IPS DF 4.7 (cell line): ENCODE data around the gene RAPGEF5.

Experiments
- DNase-seq: peaks from one replicate; pipeline ENCODE4 v3.0.0-alpha.2; 2013; ENCODE audit warnings: low spot score; ENCODE audit errors: extremely low read depth

The RAPGEF5 gene

DNA sequence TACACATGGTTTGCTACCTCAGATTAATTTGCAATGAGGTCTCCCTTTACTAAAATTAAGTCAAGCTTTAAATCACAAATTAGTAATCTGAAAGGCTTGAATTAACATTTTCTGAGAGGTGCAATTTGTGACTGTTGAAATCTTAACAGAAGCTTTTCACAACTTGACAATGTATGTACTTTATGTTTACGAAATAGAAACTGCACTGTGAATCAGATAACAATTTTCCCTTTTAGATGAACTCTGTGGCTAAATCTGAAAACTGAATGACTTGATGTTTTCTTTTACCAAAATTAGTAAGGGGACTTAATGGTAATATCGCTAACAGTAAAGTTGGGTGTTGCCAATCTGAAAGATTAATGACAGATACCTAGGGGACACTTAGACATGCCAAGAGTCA lies 197.6 kb downstream of the RAPGEF5 start:
- DNase-seq: no peak

DNA sequence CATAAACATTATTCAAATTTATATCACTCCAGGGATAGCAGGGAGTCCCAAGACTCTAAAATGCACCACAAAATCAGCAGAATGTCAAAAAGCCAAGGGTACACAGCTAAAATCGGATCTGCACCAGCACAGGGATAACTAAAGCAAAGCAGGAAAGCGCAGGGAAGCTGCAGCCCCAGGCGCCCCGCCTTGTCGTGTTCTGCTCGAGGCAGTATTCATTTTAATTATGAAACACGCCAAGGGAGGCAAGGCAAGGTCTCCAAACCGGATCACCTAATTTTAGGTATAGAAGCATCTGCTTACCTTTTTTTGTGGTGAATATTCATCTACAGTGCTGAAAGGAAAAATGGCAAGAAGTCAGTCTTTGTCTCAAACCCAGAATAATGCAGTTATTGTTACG lies 199.4 kb downstream of the RAPGEF5 start:
- no peak for DNase-seq

DNA sequence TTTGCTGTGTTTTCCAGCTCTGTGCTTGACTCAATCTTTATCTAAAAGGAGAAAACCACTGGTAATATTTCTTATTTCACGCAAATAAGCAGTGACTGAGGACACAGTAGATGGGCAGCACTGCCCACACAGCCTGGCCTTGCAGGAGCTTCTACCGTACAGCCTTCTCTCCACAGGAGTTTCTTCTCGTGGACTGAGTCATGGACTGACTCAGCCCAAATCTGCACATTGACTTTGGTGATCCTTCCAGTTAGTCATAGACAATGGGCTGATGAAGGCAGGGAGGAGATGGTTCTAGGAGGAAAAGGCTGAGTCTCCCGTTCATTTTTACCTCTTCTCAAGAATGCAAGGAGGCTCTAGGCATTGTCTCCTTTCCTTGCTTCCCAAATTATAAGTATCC lies 200.7 kb downstream of the RAPGEF5 start:
- DNase-seq: no peak

DNA sequence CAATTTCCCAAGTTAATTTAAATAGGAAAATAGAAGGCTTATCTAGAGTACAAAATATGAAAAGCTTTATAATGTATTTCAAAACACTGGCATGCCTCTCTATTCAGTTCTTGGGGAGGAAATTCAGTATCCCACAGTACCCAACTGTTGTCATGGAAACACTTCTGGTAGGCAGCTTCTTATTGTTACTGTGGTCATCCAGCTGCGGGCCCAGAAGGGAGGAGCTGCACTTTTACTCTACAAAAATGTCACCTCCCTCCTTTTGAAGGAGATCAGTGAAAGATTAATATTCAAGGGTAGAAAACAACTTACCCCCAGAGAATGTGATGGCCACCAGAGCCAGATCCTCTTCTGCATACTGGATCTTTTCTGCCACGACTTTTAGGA lies 202.8 kb downstream of the RAPGEF5 start:
- no peak for DNase-seq

DNA sequence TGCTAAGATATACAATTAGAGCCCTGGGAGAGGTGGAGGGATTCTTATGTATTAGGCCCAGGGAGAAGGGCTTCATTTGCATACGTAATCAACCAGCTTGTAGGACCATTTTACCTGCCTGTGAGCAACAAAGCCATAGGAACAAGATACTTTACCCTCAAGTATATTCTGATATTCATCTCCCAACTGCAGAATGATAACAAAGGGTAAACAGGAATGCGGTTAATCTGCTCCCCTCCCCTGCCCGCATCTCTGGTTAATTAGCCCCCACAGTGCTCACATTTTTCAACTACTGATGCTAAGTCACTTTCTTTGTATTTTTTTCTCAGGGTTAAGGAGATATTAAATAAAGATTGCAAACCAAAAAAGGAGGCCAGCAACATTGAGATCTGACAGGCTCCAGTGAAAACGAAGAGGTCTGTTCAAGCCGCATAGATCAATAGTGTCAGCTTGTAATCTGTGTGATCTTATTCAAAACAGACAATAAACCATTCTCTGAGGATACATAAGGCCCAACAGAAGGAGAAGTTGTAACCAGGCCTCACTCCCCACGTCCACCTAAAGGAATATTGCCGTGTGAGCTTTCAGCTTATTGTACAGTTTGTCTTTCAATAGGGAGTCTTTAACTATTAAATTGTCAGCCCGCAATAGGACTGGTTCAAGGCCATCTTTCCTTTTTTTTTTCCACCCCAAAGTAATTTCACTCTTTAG lies 203.4 kb downstream of the RAPGEF5 start:
- DNase-seq: no peak

DNA sequence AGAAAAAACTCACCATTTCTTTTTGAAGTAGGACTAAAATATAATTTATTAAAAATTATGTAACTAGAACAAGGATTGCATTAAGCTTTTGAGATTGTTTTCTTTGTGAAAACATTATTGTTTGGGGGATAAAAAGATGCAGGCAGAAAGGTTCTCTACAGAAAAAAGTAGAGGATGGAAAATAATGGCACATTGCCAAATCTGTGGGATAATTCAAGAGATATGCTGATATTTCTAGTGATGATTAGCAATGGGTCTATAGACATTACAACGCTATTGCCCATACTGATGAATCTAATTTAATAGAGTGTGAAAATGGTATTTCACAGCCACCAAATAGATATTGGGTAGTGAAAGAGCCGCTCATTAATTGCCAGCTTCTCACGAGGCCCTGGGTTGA lies 204.3 kb downstream of the RAPGEF5 start:
- no peak for DNase-seq

DNA sequence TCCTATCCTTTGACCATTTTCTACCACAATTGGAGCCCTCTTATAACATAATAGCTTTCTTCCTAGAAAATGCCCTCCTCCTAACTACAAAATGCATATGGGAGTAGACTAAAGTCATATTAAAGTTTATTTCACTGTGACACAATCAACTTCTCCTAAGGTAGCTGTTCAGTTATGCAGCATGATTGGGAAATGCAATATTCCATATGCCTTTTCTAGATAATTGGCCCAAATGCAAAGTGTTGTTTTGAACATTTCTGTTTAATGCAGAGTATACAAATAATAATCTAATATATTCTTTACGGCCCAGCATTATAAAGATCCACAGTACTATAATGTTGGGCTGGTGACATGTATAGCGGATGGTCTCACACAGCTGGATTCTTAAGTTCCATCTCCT lies 205.1 kb downstream of the RAPGEF5 start:
- DNase-seq: no peak

DNA sequence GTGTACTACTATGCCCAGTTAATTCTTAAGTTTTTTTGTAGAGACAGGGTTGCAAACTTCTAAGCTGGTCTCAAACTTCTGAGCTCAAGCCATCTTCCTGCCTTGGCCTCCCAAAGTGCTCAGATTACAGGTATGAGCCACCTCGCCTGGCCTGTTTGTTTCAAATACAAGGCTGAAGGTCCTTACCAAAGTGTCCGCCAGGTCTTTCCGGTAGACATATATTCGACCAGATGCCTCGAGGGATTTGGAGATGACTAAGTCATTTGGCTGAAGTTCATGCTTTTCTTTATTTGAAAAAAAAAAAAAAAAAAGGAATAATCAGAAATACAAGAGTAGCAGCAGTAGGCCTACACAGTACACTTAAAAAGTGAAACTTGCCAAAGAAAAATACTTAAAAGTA lies 206.7 kb downstream of the RAPGEF5 start:
- DNase-seq: no peak

DNA sequence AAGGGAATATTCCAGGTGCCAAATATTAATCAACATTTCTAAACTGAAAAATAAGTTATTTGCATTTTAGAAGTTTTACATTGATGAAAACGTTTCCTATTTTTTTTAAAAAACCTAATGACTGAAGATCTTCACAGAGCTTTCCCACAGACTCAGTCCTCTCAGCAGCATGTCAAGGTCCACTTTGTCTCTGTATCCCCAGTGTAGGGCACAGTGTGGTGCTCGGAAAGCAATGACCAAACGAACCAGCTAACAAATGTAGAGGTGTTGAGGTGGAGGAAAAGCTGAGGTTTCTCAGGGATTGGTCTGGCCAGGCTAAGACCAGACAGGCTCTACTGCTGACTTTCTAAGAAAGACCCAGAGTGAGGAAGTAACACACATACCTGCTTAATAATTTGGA lies 209.1 kb downstream of the RAPGEF5 start:
- DNase-seq: no peak

DNA sequence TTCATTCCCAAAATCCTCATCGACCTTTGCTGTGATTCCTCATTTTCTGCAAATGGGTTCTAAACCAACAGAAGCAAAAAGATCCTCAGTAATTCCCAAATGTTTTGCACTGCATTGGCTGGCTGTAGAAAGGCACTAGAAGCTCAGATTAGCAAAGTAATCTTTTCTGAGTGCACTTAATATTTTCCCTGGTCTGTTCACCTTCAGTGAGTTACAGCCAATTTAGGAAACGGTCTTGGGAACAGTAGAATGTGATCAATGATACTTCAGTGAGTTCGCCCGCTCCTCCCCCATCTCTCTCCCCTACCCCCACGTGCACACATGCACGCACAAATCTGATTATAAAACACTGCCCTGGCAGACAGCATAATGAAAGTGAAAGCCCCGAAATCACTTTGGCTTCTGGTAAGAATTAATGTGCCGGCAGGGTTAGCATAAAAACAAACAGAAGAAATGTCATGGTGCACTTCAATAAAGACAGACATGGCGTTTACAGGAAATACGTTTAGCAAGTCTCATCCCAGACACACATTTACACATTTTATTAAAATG lies 209.9 kb downstream of the RAPGEF5 start:
- DNase-seq: no peak

DNA sequence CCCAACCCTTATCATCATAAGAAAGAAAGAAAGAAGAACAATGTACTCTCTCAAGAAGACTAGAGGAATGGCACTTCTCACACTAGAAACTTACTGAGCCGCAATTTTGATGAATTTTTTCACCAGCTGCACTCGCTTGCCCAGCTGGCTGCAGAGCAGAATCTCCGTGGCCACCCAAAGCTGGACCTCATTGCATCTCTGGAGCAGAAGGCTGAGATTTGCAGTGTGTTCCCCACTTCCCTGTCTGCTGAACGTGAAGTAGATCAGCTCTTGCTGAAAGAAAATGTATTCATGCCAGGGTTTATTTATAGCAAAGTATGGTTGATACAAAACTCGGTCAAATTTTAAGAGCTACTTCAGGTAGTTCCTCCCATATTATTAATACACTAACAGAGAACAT lies 212.0 kb downstream of the RAPGEF5 start:
- DNase-seq: no peak

DNA sequence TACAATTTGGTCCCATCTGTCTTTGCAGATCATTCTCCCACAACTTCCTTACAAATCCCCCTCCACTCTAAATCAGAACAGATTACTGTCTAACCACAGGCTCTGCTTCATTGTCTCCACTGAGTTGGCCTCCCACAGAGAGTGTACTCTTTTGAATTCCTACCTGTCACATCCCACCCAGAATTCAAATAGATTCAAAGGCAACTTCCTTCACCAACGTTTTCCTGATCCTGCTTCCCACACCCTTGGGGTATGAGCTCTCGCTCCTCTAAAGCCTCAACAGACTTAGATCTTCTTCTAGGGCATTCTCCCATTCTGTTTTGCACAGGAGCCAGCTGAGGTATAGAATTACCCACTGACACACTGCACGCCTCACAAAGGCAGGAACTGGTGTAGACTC lies 213.5 kb downstream of the RAPGEF5 start:
- no peak for DNase-seq

DNA sequence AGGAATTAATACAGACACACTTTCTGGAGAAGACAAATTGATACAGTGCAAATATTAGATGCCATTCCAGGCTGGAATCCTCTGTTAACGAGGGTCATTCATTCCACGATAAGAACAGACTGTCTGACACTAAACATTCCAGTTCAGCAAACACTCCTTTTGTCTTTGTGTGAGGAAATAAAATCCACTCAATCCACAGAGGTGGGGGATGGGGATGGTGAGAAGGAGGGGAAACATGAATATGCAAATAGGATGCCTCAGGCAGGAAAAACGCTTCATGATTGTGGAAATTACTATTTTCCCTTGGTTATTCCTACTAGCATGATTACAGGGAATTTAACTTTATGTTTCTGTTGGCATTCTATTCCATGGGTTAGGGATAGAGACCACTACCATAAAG lies 214.4 kb downstream of the RAPGEF5 start:
- no peak for DNase-seq

DNA sequence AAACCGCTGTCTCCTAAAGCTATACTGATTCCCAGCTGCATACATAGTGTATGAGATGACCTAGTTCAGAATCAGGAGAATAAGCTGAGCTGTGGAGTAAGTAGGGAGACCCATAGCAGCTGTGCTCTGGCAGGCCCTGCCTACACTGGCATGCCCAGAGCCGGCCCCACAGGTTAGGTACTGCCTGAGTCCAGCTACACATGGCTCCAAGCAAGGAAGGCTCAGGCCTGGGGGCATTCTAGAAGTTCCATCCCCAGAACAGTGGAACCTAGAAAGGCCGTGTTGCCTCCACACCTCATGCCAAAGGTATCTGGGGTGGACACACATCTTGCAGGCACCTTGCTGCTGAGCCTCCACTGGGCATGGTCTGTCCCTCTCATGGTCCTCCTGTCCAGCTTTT lies 215.6 kb downstream of the RAPGEF5 start:
- no peak for DNase-seq

DNA sequence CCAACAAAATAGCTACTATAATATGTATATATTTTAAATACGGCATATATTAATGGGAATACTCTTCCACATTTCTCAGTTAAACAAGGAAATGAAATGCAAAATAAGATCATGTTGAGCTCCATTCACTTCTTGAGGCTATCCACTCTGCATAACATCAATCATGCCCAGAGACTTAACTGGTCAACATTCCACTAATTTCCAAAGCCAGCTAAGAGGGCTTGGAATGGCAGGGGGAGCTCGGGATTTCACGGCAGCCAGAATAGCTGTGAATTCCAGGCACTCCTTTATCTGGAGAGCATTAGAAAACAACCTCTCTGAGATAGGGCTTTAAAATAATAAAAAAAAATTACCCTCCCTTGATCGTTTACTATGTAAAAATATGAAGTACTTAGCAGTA lies 216.4 kb downstream of the RAPGEF5 start:
- no peak for DNase-seq

DNA sequence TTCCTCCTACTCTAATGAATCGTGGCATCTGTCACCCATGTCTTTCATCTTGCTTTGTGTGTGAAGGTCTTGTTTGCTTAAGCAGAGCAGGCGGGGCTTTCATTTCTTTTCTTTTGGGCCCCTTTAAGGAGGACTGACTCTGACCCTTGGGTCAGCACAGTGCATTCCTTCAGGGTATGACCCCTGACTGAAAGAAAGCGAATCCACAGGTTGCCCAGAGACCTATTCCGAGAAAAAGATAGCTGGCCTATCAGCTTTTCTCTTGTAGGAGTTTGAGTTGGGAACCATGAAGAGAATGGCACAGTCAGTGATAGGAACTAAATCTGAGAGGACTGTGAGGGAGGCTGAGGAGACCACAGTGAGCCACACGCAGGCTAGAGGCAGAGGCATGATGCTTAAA lies 218.1 kb downstream of the RAPGEF5 start:
- DNase-seq: no peak

DNA sequence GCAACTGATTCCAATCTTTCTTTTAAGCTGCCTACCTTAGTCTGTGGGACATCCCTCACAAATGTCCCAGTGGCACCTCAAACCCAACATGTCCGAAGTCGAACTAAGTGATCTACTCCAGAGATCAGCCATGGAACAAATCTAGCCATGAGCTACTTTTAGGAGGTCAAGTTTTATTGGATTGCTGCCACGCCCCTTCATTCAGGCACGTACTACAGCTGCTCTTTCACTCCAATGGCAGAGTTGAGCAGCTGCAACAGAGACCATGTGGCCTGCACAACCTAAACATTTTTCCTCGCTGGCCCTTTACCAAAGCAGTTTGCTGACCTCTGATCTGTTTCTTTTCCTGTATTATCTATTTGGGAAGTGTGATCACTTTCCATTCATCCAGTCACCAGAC lies 218.8 kb downstream of the RAPGEF5 start:
- DNase-seq: no peak

DNA sequence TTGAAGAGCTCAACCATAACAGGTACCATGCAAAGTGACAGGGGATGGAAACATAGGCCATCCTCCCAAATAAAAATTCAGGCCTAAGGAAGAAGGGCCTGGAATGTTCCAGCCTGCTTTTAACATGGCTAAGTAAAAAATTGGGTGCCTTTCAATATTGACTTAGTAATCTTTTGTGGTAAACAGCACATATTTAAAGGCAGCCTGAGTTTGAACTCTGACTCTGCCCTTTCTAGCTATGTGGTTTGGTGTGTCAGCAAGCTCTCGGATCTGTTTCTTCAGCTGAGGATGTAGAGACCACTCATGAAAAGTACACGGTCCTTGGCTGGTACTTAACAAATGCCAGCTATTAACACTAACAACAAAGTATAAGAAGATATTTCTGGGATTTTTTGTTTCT lies 219.5 kb downstream of the RAPGEF5 start:
- no peak for DNase-seq

DNA sequence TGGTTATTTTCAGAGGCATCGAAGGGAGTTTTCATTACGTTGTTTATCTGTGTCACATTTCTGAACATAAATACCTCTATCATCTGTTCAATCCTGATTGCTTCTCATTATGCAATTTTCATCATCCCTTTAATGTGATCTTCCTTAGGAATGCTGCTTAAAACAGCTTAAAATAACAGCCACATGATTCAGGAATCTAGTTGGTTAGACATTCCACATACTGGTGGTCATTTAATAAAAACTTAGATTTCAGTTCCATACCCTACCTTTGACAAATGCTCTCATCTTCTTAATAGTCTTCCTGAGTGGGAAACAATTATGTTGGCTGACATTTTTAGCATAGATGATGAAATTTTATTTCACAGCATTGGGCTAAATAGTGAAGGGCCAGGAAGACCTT lies 219.9 kb downstream of the RAPGEF5 start:
- no peak for DNase-seq

DNA sequence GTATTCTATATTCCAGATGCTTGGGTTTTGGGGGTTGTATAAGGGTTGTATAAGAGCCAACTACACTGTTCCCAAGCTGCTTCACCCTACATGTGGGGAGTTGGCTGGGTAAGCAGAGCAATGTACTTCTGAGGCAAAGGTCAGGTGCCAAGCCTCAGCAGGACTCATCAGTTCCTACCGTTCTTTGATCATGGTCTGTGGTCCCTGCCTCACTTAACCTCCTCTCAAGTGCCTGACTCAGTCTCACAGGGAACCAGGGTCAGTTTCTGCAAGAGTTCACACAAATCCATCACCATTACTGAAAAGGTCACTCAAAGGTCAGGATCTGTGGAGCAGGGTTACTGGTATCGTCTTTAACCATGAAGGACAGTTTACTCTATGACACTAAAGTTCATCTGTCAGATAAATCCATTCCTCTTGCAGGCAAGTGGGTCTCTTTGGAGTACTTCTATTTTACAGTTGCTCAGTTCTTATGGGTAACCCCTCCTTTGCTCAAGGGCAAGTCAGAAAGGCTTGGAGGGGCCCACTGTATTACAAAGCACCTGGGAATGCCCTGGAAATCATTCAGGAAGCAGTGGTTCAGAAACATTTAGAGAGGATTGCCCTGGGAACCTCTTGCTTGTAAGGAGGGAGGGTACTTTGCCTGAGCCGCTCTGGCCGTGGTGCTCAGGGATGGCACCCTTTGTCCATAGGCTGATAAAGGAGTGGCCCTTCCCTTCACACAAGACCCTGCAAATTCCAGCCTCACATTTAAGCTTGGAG lies 227.0 kb downstream of the RAPGEF5 start:
- no peak for DNase-seq

DNA sequence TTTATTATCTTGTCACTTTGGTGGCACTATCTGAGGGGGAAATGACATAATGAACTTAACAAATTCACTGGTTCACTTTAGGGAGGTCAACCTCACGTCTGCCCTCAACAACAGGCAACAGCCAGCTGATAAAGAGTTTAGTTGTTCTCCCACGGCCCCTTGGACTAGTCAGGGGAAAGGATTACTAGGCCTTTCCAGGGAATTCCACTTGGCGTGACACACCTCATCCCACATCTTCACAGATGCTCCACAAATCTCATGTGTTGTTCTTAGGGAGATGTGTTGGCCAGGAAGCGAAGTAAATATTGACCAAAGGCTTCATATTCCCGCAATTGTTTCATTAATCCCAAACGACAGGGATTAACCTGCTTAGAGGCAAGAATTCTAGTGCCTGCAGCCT lies 227.8 kb downstream of the RAPGEF5 start:
- no peak for DNase-seq

DNA sequence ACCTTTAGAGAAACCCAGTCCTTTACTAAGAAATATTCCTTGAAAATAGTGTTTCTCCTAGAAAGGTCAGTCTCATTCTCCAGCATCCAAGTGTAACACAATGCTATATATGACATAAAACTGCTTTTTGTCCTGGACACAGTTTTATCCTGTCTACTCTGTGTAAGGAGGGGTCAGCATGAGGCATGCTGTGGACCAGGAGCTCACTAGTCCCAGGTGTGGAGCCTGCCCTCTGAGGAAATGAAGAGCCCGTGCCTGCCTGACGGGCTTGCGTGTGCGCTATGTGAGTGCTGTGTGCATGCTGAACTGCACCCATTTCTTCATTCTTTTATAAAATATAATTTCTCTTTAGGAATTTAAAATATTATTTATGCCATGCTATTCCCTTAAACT lies 228.4 kb downstream of the RAPGEF5 start:
- no peak for DNase-seq
